Subcutaneous adipose tissue (tissue), 4 donors: ENCODE measurements around the gene FRMD4A. TPM values are rescaled to one million over a fixed set of nuclear protein-coding genes. Genes with fewer than 3 reads are reported as not detected.

ENCODE experiments used
- CTCF ChIP-seq: fragments of 450-650 bp; IDR thresholded peaks from one replicate; pipeline ENCODE4 v1.5.1; 2016; ENCODE audit warnings: low read depth, mild to moderate bottlenecking, control low read depth, antibody characterized with exemption, moderate library complexity
- total RNA-seq, 4 donors: library from RNA; depleted of rRNA; stranded (reverse); fragments of >200 nt; gene quantifications; one replicate each; pipeline ENCODE4 v1.1.0, GENCODE V29; 2016

FRMD4A gene
- total RNA-seq, 4 donors from 2014 or later, result 70.0 to 206 (median 81.4) TPM

GRCh38 chr10:14017467-14017866, 313.3 kb downstream of the FRMD4A start:
- TF ChIP-seq CTCF, result no peak

GRCh38 chr10:14016931-14017333, 313.8 kb downstream of the FRMD4A start:
- no peak for TF ChIP-seq CTCF

GRCh38 chr10:14016011-14016536, 314.6 kb downstream of the FRMD4A start:
- TF ChIP-seq CTCF, result no peak

- no peak for TF ChIP-seq CTCF
These were observed 316.3 kb downstream of the FRMD4A start for GRCh38 chr10:14014423-14014822.

- TF ChIP-seq CTCF, result no peak
These were observed 319.8 kb downstream of the FRMD4A start for GRCh38 chr10:14010769-14011574.

- TF ChIP-seq CTCF, result no peak
These were observed 320.6 kb downstream of the FRMD4A start for GRCh38 chr10:14010101-14010558.

GRCh38 chr10:14009371-14010100, 321.2 kb downstream of the FRMD4A start:
- no peak for TF ChIP-seq CTCF
